OCI-LY3 (cell line): ENCODE data around the gene DHX35.
"Not testable (repeated sequence)": the region's sequence is repeated elsewhere in the genome, so short reads cannot be mapped to it uniquely, and the experiment has no call there.

Experiments used
- H2AFZ ChIP-seq: fragments of 200-600, 300-600 bp; shearing (Covaris generic); 2 replicates; pipeline ENCODE4 v1.6.0; 2014; ENCODE audit warnings: antibody characterized with exemption, low read depth, low read length
- H3K27ac ChIP-seq: fragments of 200-600, 300-600 bp; sonication (generic); 2 replicates; pipeline ENCODE4 v1.5.1; 2014; ENCODE audit warnings: mild to moderate bottlenecking, low read length, moderate library complexity, mixed read lengths
- H3K27me3 ChIP-seq: fragments of 200-600, 300-600 bp; sonication (generic); 2 replicates; pipeline ENCODE4 v1.6.1; 2014; ENCODE audit warnings: low read depth, low read length, mixed read lengths
- H3K36me3 ChIP-seq: fragments of 200-600, 300-600 bp; sonication (generic); replicated peaks from 2 replicates; pipeline ENCODE3; 2014; ENCODE audit warnings: low read depth, low read length, mixed read lengths
- H3K4me1 ChIP-seq: fragments of 300-600, 200-600 bp; sonication (generic); 2 replicates; pipeline ENCODE4 v1.6.1; 2014; ENCODE audit warnings: low read length, mixed read lengths
- H3K4me2 ChIP-seq: fragments of 200-600, 300-600 bp; sonication (generic); 2 replicates; pipeline ENCODE4 v1.6.1; 2014; ENCODE audit warnings: low read length, mixed read lengths
- H3K4me3 ChIP-seq: fragments of 300-600, 200-600 bp; sonication (generic); 2 replicates; pipeline ENCODE4 v1.5.1; 2014; ENCODE audit warnings: antibody characterized with exemption, mild to moderate bottlenecking, low read length, moderate library complexity
- H3K79me2 ChIP-seq: fragments of 300-600, 200-600 bp; shearing (Covaris generic); 2 replicates; pipeline ENCODE4 v1.6.1; 2014; ENCODE audit warnings: mild to moderate bottlenecking, low read length, mixed read lengths
- H3K9ac ChIP-seq: fragments of 300-600, 200-600 bp; shearing (Covaris generic); 2 replicates; pipeline ENCODE4 v1.6.0; 2014; ENCODE audit warnings: mild to moderate bottlenecking, low read length, moderate library complexity
- H3K9me3 ChIP-seq: fragments of 200-600, 300-600 bp; shearing (Covaris generic); 2 replicates; pipeline ENCODE4 v1.6.1; 2014; ENCODE audit warnings: low read length, mixed read lengths; ENCODE audit not compliant: insufficient read depth
- H4K20me1 ChIP-seq: fragments of 200-600, 300-600 bp; sonication (generic); 2 replicates; pipeline ENCODE4 v1.6.1; 2016; ENCODE audit warnings: low read length, mixed read lengths; ENCODE audit not compliant: insufficient read depth
- CTCF ChIP-seq: fragments of 200-600, 300-600 bp; sonication (generic); IDR thresholded peaks from 2 replicates; pipeline ENCODE4 v1.5.1; 2014; ENCODE audit warnings: antibody characterized with exemption, low read length, low read depth
- EZH2phosphoT487 ChIP-seq: fragments of 200-600 bp; shearing (Covaris generic); IDR thresholded peaks from 2 replicates; pipeline ENCODE4 v1.6.1; 2018; ENCODE audit warnings: antibody characterized with exemption, mixed run types, low read depth

Gene DHX35

GRCh38 chr20:38953630-38954340, 8.4 kb upstream of the DHX35 start:
- Histone ChIP-seq H3K9ac (no peak overlapping the region), H3K79me2 (peaks cover 44% of the 10 kb centered on the region), H3K27me3 (no peaks in the 10 kb centered on the region), H3K4me3 (no peak overlapping the region), H3K27ac (no peak overlapping the region), H3K36me3 (peaks cover 58% of the 10 kb centered on the region), H3K4me2 (no peak overlapping the region), H3K9me3 (no peaks in the 10 kb centered on the region), H2AFZ (no peak overlapping the region), H4K20me1 (peaks cover 12% of the 10 kb centered on the region), H3K4me1 (no peaks in the 10 kb centered on the region)
- TF ChIP-seq EZH2phosphoT487, result no peak
- no peak for TF ChIP-seq CTCF

- H4K20me1 ChIP-seq, result peaks cover 4% of the 10 kb centered on the region
Observed at GRCh38 chr20:38957235-38957876, 4.8 kb upstream of the DHX35 start.

GRCh38 chr20:38957915-38958485, 4.1 kb upstream of the DHX35 start:
- H3K4me1 ChIP-seq, result peaks cover 10% of the 10 kb centered on the region
- H4K20me1 ChIP-seq, result no peaks in the 10 kb centered on the region
- H3K4me3 ChIP-seq, result no peak overlapping the region
- H3K79me2 ChIP-seq, result peaks cover 23% of the 10 kb centered on the region
- H3K27me3 ChIP-seq, result no peaks in the 10 kb centered on the region
- H3K4me2 ChIP-seq, result no peak overlapping the region
- H3K9ac ChIP-seq, result no peak overlapping the region
- peaks cover 22% of the 10 kb centered on the region for H3K36me3 ChIP-seq
- H2AFZ ChIP-seq, result no peak overlapping the region
- TF ChIP-seq EZH2phosphoT487, result no peak
- no peak for TF ChIP-seq CTCF
- no peak overlapping the region for H3K27ac ChIP-seq
- no peaks in the 10 kb centered on the region for H3K9me3 ChIP-seq

More at GRCh38 chr20:38957235-38957876, 4.8 kb upstream of the DHX35 start:
- Histone ChIP-seq H3K27me3 (no peaks in the 10 kb centered on the region), H3K79me2 (peaks cover 20% of the 10 kb centered on the region), H3K9ac (no peak overlapping the region), H3K4me2 (no peak overlapping the region), H3K27ac (no peak overlapping the region), H3K4me3 (no peak overlapping the region), H2AFZ (no peak overlapping the region), H3K9me3 (no peaks in the 10 kb centered on the region), H3K4me1 (peaks cover 9% of the 10 kb centered on the region), H3K36me3 (peaks cover 28% of the 10 kb centered on the region)
- TF ChIP-seq EZH2phosphoT487 (no peak), CTCF (no peak)

- H3K9ac ChIP-seq, result not testable (repeated sequence)
Observed at GRCh38 chr20:38960187-38960687, 1.9 kb upstream of the DHX35 start.

More at GRCh38 chr20:38960187-38960687, 1.9 kb upstream of the DHX35 start:
- not testable (repeated sequence) for H3K4me3 ChIP-seq, H3K9me3 ChIP-seq, H3K27me3 ChIP-seq, H3K4me2 ChIP-seq, H3K27ac ChIP-seq, H2AFZ ChIP-seq, H4K20me1 ChIP-seq
- peaks cover 18% of the 10 kb centered on the region for H3K4me1 ChIP-seq
- peaks cover 12% of the 10 kb centered on the region for H3K36me3 ChIP-seq
- H3K79me2 ChIP-seq, result peaks cover 38% of the 10 kb centered on the region
